ENCODE measurements around the gene TOLLIP.

TOLLIP gene

GRCh38 chr11:1330473-1330872 lies 21.0 kb upstream of the TOLLIP start (continued):
- TF ChIP-seq, protein P1, sequence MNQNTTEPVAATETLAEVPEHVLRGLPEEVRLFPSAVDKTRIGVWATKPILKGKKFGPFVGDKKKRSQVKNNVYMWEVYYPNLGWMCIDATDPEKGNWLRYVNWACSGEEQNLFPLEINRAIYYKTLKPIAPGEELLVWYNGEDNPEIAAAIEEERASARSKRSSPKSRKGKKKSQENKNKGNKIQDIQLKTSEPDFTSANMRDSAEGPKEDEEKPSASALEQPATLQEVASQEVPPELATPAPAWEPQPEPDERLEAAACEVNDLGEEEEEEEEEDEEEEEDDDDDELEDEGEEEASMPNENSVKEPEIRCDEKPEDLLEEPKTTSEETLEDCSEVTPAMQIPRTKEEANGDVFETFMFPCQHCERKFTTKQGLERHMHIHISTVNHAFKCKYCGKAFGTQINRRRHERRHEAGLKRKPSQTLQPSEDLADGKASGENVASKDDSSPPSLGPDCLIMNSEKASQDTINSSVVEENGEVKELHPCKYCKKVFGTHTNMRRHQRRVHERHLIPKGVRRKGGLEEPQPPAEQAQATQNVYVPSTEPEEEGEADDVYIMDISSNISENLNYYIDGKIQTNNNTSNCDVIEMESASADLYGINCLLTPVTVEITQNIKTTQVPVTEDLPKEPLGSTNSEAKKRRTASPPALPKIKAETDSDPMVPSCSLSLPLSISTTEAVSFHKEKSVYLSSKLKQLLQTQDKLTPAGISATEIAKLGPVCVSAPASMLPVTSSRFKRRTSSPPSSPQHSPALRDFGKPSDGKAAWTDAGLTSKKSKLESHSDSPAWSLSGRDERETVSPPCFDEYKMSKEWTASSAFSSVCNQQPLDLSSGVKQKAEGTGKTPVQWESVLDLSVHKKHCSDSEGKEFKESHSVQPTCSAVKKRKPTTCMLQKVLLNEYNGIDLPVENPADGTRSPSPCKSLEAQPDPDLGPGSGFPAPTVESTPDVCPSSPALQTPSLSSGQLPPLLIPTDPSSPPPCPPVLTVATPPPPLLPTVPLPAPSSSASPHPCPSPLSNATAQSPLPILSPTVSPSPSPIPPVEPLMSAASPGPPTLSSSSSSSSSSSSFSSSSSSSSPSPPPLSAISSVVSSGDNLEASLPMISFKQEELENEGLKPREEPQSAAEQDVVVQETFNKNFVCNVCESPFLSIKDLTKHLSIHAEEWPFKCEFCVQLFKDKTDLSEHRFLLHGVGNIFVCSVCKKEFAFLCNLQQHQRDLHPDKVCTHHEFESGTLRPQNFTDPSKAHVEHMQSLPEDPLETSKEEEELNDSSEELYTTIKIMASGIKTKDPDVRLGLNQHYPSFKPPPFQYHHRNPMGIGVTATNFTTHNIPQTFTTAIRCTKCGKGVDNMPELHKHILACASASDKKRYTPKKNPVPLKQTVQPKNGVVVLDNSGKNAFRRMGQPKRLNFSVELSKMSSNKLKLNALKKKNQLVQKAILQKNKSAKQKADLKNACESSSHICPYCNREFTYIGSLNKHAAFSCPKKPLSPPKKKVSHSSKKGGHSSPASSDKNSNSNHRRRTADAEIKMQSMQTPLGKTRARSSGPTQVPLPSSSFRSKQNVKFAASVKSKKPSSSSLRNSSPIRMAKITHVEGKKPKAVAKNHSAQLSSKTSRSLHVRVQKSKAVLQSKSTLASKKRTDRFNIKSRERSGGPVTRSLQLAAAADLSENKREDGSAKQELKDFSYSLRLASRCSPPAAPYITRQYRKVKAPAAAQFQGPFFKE (tag by site-specific recombination; IDR thresholded peaks at IDR 0.05; ENCODE audit: borderline replicate concordance): no peak
- TF ChIP-seq ZNF501 (tag by site-specific recombination; IDR thresholded peaks at IDR 0.05): no peak
- TF ChIP-seq, protein P2, sequence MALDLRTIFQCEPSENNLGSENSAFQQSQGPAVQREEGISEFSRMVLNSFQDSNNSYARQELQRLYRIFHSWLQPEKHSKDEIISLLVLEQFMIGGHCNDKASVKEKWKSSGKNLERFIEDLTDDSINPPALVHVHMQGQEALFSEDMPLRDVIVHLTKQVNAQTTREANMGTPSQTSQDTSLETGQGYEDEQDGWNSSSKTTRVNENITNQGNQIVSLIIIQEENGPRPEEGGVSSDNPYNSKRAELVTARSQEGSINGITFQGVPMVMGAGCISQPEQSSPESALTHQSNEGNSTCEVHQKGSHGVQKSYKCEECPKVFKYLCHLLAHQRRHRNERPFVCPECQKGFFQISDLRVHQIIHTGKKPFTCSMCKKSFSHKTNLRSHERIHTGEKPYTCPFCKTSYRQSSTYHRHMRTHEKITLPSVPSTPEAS (tag by site-specific recombination; IDR thresholded peaks at IDR 0.05): no peak

- no peak for TF ChIP-seq HOXA7 (CRISPR knock-in tag; IDR thresholded peaks at IDR 0.05; ENCODE audit: borderline replicate concordance)
- TF ChIP-seq, protein P3, sequence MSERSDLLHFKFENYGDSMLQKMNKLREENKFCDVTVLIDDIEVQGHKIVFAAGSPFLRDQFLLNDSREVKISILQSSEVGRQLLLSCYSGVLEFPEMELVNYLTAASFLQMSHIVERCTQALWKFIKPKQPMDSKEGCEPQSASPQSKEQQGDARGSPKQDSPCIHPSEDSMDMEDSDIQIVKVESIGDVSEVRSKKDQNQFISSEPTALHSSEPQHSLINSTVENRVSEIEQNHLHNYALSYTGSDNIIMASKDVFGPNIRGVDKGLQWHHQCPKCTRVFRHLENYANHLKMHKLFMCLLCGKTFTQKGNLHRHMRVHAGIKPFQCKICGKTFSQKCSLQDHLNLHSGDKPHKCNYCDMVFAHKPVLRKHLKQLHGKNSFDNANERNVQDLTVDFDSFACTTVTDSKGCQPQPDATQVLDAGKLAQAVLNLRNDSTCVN (tag by site-specific recombination; optimal IDR thresholded peaks at IDR 0.05): no peak
- TF ChIP-seq KLF1 (tag by site-specific recombination; IDR thresholded peaks at IDR 0.05): no peak
- TF ChIP-seq SALL2 (tag by site-specific recombination; IDR thresholded peaks at IDR 0.05; ENCODE audit: borderline replicate concordance): no peak
- no peak for TF ChIP-seq ZNF555 (tag by site-specific recombination; conservative IDR thresholded peaks at IDR 0.05)
- no peak for TF ChIP-seq ZBTB1 (tag by site-specific recombination; IDR thresholded peaks at IDR 0.05)
- no peak for TF ChIP-seq ZNF623 (tag by site-specific recombination; IDR thresholded peaks at IDR 0.05)
- TF ChIP-seq KLF8 (tag by site-specific recombination; IDR thresholded peaks at IDR 0.05): no peak
- no peak for TF ChIP-seq PATZ1 (tag by site-specific recombination; IDR thresholded peaks at IDR 0.05)
- Histone ChIP-seq H3K27ac (ENCODE audit: extremely low read depth, low read depth, low read length) (no peak overlapping the region), H3K4me3 (ENCODE audit: low read depth, low read length) (no peak overlapping the region), H3K9me3 (ENCODE audit: control insufficient read depth, insufficient read depth, low read depth, low read length) (no peaks in the 10 kb centered on the region), H3K4me1 (ENCODE audit: control insufficient read depth, insufficient read depth, low read length) (no peaks in the 10 kb centered on the region), H3K36me3 (ENCODE audit: control insufficient read depth in 2 of 2, insufficient read depth in 1 of 2, low read length in 2 of 2) (no peaks in the 10 kb centered on the region)
- ChIA-PET POLR2A (no interaction called here), CTCF (no interaction called here)
Observed at GRCh38 chr11:1327064-1327460, 17.6 kb upstream of the TOLLIP start.

DNA sequence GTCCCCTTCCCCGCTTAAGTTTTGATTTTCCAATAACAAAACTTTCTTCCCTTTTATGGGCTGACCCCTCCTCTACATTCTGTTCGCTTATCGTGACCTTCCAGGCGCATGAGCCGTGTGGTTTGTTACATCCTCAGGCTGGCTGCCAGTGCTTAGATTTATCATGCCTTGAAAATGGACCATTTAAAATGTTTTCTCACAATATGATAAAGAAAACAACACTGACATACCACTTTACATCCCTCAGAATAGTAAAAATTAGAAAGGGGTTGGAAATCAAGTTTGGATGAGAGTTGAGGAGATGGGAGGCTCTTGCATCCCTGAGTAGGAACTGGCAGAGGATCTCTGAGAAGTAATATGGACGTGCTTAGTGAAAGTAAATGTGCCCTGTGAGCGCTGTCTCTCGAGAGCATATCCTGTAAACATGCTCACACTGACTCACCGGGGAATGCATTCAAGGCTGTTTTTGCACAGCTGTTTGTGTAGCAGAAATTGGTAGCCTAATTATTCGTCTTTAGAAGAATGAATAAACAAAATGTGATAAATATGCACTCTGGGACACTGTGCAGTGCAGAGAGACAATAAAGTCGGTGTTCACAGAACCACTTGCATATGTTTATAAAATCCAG lies 17.1 kb upstream of the TOLLIP start:
- H3K4me1 ChIP-seq (ENCODE audit: control insufficient read depth, insufficient read depth, low read length): no peaks in the 10 kb centered on the region
- CTCF ChIA-PET: no interaction called here
- no peak overlapping the region for H3K27ac ChIP-seq (ENCODE audit: extremely low read depth, low read depth, low read length)
- POLR2A ChIA-PET: no interaction called here
- TF ChIP-seq YY2 (tag by site-specific recombination; IDR thresholded peaks at IDR 0.05) (no peak), ZNF16 (tag by site-specific recombination; IDR thresholded peaks at IDR 0.05; ENCODE audit: low read depth) (no peak)
- no peak overlapping the region for H3K4me3 ChIP-seq (ENCODE audit: low read depth, low read length)
- H3K9me3 ChIP-seq (ENCODE audit: control insufficient read depth, insufficient read depth, low read depth, low read length): no peaks in the 10 kb centered on the region
- H3K36me3 ChIP-seq (ENCODE audit: control insufficient read depth in 2 of 2, insufficient read depth in 1 of 2, low read length in 2 of 2): no peaks in the 10 kb centered on the region

Measured in HEK293 (cell line).